HG02970 (cell line): ENCODE results near the gene PERM1.
"Not testable (repeated sequence)": the region's sequence is repeated elsewhere in the genome, so short reads cannot be mapped to it uniquely, and the experiment has no call there.

Experiments used
- ATAC-seq: cut with Tn5 transposase; IDR thresholded peaks from one replicate; pipeline ENCODE4 v1.9.1; 2021; ENCODE audit warnings: mild to moderate bottlenecking, moderate library complexity, moderate number of reproducible peaks; ENCODE audit not compliant: unreplicated experiment, low FRiP score

PERM1 gene

DNA sequence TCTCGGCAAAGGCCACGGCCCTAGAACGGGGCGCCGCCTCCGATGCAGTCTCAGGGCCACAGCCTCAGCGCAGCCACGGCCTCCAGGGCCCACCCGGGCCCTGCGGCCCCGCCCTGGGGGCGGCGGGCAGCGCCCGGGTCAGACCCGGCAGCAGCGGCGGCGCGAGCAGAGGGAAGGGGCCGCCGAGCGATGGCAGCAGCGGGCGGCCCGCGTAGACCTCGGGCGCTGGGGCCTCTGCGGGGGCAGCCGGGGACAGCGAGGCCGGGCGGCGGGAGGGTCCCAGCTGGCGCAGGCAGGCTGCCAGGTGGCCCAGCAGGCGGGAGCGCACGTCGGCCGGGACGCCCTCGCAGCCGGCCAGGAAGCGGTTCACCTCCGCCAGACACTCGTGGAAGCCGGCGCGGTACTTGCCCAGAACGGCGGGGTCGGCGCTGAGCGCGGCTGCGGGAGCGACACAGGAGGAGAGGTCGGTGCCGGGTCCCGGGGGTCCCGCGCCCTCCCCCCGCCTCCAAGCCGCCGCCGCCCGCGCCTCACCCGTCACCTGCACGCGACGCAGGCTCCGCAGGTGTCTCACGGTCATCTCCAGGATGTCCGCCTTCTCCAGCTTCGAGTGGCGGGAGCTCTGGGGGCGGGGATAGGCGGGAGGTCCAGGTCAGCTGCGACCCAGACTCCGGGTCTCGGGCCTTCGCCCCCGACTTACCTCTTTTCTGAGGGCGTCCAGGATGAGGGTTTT, 17.3 kb upstream of the PERM1 start:
- ATAC-seq, result no peak

DNA sequence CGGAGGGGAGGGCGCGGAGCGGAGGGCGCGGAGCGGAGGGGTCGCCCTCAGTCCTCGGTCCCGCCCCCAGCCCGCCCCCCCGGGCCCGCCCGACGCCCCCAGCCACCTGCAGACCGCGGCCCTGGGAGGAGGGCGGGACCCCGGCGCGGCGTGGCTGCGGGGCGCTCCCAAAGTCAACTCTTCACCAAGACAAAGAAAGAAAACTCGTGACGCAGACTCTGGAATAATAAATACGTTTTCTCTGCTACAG, 16.8 kb upstream of the PERM1 start:
- ATAC-seq, result no peak

DNA sequence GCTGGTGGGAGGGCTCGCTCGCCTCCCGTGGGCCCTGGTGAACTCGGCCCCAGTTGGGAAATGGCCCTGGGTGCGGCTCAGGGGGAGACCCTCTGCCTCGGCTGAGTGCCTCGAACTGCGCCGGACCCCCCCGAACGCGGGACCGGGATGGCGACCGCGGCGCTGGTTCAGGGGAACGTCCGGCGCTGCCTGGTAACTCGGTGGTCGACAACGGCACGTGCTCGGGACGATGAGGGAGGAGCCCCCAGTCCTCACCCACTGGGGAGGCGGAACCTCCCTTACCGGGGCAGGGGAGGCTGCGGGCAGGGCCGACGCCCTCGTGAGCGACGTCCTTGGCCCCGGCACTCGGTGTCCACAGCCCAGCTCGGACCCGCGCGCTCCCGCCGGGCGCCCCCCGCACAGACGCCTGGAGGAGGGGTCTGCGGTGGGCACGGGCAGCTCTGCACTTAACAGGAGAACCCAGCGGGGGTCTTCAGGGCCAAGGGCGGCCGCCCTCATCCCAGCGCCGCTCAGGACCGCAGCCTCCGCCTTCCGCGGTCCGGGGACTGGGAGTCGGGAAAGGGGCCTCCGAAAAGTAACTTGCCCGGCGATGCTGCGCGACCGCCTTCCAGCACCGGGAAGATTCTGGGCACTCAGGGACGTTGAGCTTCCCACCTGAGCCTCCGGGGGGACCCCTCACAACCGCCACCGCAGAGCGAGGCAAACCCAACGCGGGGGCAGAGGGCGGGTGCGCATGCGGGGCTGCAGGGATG, 16.3 kb upstream of the PERM1 start:
- no peak for ATAC-seq

DNA sequence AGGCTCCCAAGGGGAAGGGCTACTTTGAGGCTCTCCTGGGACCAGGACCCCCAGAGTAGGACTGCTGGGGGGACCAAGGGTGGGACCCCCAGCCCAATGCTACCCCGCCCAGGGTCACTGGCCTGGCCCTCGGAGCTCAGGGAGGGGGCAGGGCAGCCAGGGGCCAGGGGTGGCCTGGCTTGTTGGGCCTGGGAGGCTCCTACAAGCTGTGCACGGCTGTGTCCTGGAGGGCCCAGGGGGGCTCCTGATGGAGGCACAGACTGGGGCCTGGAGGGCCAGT, 15.8 kb upstream of the PERM1 start:
- ATAC-seq, result no peak

DNA sequence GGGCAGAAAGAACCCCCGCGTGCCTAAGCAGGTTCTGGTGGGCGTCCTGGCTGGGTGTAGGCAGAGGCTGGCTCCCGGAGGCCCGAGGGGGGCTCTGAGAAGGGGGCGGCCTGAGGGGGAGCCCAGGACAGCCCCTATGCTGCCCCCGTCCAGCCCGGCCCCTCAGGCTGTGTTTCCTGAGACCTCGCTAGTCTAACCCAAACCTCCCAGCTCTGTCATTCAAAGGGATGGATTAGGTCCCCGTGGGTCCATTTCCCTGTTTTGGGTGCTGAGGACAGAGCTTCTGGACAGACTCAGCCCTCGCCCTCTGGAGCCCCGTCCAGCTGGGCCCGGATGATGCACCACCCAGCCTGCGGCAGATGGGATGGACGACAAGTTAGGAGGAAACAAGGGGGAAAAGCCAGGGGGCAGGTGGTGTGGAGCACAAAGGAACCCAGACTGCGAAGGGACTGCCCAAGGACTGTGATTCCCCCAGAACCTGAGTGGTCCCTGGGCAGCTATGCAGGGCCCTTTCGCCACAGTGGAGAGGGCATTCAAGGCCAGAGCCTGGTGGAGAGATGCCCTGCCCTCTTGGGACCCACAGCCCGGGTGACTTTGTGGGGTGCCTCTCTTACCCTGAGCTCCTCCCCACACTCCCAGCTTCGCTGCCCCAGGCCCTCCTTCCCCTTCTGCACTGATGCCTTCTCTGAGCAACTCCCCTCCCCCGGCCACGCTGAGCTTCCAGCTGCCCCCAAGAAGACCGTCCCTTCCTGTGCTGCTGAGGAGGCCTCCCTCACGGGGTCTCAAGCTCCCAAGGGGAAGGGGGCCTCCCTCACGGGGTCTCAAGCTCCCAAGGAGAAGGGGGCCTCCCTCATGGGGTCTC, 15.2 kb upstream of the PERM1 start:
- ATAC-seq, result no peak

DNA sequence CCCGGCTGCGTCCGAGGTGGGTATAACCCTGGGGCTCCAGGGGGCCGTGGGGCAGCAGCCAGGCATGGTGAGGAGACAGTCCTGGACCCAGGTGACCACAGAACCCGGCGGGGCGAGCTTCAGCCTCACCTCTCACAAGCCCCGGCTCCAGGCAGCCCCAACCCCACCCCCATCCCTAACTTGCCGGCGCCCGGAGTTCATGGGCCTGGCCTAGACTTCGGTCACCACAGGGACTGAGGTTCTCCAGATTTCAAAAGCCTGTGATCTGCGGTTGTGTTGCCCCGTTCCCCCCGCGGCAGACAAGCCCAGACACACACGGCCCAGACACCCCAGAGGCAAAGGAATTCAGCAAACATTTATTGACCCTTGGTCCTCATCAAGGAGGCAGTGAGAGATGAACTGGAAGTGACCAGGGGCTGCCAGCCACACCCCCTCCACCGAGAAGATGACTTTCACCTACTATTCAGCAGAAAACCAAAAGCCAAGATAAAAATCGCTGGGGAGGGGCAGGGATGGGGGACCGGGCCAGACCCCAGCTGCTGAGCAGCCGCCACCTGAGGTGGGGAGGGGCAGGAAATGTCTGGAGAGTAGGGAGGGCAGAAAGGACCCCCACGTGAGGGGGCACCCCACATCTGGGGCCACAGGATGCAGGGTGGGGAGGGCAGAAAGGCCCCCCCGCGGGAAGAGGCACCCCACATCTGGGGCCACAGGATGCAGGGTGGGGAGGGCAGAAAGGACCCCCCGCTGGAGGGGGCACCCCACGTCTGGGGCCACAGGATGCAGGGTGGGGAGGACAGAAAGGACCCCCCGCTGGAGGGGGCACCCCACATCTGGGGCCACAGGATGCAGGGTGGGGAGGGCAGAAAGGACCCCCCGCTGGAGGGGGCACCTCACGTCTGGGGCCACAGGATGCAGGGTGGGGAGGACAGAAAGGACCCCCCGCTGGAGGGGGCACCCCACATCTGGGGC, 14.1 kb upstream of the PERM1 start:
- no peak for ATAC-seq

DNA sequence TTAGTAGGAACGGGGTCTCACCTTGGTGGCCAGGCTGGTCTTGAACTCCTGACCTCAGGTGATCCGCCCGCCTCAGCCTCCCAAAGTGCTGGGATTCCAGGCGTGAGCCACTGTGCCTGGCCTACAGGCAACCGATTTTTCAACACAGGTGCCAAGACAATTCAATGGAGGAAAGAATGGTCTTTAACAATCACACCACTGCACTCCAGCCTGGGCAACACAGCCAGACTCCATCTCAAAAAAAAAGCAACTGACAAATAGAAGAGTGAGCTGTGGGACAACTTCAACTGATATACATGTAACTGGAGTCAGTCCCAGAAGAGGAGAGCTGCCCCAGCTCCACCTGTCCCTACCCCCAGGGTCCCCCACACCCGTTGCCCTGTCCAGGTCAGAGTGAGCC, 12.7 kb upstream of the PERM1 start:
- not testable (repeated sequence) for ATAC-seq

DNA sequence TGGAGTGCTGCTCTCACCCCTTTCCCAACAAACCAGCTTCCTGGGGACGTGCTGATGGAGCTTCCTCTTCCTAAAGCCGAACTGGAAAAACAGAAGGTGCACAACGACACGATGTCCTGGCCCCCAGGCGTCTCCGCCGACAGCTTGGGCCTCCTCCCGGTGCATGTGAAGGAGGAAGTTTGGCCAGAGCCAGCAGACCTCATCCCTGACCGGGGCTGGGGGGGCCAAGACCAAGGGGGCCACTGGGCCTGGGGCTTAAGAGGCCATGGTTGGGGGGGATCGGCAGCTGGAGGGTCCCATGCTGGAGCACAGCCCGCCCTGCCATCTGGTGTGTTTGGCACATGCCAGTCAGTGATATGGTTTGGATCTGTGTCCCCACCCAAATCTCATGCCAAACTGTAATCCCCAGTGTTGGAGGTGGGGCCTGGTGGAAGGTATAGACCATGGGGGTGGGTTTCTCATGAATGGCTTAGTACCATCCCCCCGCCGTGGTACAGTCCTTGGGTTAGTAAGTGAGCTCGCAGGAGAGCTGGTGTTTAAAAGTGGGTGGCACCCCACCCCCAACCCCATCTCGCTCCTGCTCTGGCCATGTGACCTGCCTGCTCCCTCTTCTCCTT, 11.6 kb upstream of the PERM1 start:
- no peak for ATAC-seq

DNA sequence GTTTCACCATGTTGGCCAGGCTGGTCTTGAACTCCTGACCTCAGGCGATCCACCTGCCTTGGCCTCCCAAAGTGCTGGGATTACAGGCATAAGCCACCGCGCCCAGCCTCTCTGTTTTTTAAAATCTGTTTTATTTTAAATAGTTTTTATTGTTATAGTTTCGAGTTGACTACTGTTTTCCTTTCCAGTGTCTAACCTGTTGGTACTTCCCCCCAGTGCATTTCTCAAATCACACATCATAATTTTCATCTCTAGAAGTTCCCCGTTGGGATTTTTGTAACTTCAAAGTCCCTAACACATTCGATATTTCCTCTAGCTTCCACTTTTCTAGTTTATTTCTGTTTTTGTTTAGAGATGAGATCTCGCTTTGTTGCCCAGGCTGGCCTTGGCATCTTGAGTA, 10.5 kb upstream of the PERM1 start:
- ATAC-seq, result no peak

DNA sequence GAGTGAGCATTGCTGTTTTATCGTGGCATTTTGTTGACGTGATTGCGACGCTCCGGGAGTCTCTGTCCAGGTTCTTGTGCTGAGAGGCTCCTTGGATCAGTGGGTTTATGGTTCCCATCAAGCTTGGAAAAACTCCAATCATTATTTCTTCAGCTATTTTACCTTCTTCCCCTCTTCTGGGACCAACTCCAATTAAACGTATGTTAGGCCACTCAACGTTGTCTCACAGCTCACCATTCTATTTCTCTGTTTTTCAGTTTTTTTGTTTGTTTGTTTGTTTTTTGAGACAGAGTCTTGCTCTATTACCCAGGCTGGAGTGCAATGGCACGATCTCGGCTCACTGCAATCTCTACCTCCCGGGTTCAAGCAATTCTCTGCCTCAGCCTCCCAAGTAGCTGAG, 10.0 kb upstream of the PERM1 start:
- no peak for ATAC-seq

DNA sequence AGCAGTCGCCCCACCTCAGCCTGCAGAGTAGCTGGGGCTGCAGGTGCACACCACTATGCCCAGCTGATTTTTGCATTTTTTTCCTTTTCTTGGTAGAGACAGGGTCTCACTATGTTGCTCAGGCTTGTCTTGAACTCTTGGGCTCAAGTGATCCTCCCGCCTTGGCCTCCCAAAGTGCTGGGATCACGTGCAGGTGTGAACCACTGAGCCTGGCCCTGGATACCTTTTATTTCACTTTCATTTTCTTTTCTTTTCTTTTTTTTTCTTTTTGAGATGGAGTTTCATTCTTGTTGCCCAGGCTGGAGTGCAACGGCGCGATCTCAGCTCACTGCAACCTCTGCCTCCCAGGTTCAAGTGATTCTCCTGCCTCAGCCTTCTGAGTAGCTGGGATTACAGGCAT, 9.4 kb upstream of the PERM1 start:
- not testable (repeated sequence) for ATAC-seq

DNA sequence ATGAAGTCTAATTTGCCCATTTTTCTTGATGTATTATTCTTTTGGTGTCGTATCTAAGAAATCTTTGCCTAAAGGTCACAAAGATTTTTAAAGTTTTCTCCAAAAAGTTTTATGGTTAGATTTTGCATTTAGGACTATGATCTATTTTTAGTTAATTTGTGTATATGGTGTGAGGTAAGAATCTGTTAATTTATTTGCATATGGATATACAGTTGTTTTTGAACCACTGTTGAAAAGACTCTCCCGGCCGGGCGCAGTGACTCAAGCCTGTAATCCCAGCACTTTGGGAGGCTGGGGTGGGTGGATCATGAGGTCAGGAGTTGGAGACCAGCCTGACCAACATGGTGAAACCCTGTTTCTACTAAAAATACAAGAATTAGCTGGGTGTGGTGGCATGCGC, 6.2 kb upstream of the PERM1 start:
- not testable (repeated sequence) for ATAC-seq

DNA sequence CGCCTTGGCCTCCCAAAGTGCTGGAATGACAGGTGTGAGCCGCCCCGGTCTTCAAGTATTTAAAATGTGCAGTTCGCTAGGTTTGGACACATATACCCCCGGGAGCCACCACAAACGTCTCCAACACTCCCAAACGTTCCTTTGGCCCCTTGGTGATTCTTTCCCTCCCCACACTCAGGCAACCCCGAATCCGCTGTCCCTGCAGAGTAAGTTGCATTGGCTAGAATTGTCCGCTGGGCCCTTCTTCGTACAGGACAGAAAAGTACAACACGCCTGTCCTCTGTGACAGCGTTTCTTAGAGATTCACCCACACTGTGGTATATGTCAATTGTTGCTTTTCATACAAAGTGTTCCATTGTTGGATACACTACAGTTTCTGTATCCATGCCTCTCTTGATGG, 3.2 kb upstream of the PERM1 start:
- no peak for ATAC-seq

DNA sequence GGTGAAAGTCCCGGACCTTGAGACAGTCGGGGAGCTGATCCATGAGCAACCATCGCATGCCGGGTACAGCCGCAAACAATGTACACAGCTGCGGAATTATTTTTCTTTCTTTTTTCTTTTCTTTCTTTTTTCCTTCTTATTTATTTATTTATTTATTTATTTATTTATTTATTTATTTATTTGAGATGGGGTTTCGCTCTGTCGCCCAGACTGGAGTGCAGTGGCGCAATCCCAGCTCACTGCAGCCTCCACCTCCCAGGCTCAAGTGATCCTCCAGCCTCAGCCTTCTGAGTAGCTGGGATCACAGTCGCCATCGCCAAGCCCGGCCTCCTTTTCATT, 2.6 kb upstream of the PERM1 start:
- ATAC-seq, result no peak

DNA sequence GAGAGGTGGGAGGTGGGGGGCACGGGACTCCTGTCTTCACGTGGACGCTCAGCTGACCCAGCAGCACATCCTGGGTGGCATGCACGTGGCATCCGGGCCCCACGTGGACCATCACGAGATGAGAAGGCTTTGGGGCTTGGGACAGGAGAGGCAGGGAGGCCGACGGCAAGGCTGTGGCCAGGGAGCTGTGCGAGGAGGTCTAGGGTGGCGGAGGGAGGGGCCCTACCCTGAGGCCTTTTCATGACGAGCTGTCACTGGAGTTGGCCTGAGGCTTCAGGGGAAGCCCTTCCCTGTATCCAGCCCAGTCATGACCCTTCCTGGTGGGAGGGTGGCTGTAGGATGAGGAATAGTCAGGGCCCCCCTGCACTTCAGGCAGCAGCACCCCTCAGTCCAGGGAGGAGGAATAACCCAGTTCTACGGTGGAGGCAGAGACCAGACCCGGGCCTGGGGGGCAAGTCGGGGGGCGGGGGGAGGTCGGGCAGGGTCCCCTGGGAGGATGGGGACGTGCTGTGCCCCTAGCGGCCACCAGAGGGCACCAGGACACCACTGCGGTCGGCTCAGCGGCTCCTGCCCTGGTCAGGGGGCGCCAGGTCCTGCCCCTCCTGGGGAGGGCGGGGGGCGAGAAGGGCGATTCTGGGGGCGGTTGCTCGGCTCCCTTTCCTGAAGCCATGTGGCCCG, 2.0 kb upstream of the PERM1 start:
- no peak for ATAC-seq

DNA sequence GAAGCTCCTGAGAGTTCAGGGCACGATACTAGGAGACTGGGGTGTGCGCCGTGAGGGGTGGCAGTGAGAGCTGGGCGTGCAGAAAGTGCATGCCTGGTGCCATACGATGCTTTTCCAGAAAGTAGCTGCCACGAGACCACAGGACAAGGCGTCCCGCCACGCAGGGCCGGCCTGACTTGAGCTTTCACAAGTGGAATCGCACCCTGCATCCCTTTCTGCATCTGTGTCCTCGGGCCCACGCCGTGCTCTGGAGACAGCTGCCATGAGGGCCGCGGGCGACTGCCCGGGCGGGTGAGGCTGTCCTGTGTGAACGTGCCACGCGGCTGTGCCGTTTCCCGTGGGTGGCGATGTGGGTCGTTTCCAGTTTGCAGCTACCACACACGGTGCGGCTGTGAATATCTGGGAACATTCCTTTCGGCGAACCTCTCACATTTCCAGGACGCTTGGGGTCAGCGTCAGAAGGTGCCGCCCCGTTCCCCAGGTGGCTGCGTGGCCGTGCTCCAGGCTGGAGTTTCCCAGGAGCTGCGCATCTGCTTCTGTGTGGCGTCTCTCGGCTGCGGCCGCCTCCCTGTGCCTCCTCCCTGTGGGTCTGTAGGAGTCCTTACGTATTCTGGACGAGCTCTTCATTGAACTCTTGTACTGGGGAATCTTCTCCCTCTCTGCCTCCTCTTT, 1.0 kb upstream of the PERM1 start:
- no peak for ATAC-seq

DNA sequence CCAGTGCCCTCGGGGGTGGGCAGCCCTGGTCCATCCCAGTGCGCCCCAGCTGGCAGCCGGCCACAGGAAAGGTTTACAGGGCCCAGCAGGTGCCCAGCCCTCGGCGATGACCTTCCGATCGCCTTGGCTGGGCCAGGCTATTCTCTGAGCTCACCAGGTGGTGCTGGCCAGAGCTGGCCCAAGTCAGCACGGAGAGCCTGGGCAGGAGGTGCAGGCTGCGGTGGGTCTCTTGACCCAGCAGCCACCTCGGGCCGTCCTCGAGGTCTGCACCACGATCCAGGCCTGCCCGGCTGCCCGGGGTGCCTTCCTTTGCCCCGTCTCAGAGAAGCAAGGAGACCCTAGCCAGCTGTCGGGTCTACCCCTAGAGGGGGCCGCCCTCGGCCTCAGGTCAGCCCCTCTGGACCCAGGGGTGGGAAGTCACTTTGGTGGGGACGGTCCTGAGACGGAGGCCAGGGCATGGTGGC, 370 bp downstream of the PERM1 start:
- ATAC-seq, result no peak

DNA sequence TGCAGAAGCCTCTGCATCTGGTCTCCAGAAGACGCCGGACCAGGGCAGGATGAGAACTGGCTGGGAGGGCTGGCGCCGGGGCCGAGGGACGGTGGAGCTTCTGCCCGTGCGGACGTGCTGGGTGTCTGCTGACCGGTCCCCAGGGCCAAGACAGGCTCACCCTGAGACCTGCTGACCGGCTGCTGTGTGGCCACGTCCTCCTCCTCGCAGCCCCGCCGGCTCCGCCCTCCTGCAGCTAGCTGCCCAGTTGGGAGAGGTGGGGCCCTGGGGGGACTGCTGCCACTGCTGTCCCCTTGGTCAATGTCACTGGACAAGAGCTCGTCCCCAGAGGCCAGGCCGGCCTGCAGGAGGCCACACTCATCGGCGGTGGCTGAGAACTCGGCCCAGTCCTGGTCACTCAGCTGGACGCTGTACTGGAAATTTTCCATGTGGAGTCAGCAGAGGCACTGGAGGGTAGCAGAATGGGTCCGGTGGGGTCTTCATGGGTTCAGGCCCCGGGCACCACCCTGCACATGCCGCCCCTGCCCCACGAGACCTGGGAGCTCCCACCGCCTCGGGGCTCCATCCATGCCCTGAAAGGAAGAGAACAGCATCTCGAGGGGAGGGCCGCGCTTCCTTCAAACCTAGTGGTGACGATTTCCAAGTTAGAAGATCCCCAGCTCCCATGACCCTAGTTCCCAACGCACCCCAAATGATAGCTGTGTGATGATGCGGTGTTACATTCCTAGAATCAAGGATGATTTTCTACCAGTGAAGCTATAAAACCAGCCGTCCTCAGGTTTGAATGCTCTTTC, 1.1 kb downstream of the PERM1 start:
- ATAC-seq, result no peak
